GM20000 (cell line): ENCODE results near the gene HCFC1.
A peak's percentile ranks its signal among the peaks of the same experiment; 100 is the strongest.

ENCODE experiments used
- DNase-seq: peaks from one replicate; pipeline ENCODE4 v3.0.0; 2012; ENCODE audit warnings: low spot score
- TF ChIP-seq, protein P1 (sequence below): IDR thresholded peaks from 2 replicates; pipeline ENCODE4 v1.5.1; 2012; ENCODE audit warnings: mild to moderate bottlenecking, control low read depth; ENCODE audit errors: extremely low read depth, missing control alignments

HCFC1 gene

DNA sequence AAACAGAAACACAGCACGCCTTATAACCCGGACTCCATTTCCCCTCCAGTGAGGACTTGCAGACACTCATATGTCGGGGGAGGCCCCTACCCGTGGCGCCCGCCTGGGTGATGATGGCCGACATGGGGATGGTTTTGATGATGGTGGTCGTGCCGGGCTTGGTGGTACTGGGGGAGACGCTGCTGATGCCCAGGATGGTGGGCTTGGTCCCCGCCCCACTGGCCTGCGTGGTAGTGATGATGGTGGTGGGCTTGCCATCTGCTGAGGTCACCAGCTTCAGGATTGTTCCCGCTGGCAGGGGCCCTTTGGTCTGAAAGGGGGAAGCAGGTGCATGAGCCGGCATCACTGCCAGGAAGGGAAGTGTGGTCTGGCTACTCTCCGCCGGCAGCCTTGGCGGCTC lies 14.4 kb downstream of the HCFC1 start:
- TF ChIP-seq, protein P1, sequence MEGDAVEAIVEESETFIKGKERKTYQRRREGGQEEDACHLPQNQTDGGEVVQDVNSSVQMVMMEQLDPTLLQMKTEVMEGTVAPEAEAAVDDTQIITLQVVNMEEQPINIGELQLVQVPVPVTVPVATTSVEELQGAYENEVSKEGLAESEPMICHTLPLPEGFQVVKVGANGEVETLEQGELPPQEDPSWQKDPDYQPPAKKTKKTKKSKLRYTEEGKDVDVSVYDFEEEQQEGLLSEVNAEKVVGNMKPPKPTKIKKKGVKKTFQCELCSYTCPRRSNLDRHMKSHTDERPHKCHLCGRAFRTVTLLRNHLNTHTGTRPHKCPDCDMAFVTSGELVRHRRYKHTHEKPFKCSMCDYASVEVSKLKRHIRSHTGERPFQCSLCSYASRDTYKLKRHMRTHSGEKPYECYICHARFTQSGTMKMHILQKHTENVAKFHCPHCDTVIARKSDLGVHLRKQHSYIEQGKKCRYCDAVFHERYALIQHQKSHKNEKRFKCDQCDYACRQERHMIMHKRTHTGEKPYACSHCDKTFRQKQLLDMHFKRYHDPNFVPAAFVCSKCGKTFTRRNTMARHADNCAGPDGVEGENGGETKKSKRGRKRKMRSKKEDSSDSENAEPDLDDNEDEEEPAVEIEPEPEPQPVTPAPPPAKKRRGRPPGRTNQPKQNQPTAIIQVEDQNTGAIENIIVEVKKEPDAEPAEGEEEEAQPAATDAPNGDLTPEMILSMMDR, result no peak
- DNase-seq, result no peak

DNA sequence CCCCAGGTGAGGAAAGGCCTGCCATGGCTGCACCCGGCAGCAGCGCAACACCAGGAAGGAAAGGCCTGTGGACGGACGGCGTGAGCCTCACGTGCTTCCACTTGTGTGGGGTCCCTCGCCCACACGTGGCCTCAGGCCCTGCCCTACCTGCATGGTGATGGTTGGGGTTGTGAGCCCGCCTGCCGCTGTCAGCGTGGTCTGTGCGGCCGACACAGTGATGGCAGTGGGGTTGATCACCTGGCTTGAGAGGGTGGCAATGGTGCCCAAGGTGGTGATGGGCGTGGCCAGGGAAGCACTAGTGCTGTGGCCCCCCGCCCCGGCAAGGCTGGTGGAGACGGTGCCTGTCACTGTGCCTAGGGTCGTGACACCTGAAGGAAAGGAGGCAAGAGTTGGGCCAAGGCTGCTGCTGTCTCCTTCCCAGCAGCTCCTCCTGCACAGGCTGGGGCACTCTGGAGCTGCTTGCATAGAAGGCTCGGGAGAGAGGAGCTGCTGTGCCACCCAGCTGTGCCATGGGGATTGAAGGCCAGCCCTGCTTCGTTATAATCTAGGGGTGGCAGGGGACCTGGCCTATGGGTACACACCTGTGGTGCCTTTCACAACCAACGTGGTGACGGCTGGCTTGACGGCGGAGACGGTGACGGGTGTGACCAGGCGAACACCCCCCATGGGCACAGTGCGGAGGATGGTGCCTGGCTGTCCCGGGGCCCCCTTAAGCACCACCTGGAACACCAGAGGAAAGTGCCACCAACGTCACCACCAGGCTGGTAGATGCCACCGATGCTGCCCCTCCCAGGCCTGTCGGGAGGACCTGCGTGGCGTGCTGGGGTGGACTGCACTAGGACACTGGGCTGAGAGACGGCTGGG lies 15.3 kb downstream of the HCFC1 start:
- TF ChIP-seq, protein P1, result no peak
- DNase-seq, result no peak

DNA sequence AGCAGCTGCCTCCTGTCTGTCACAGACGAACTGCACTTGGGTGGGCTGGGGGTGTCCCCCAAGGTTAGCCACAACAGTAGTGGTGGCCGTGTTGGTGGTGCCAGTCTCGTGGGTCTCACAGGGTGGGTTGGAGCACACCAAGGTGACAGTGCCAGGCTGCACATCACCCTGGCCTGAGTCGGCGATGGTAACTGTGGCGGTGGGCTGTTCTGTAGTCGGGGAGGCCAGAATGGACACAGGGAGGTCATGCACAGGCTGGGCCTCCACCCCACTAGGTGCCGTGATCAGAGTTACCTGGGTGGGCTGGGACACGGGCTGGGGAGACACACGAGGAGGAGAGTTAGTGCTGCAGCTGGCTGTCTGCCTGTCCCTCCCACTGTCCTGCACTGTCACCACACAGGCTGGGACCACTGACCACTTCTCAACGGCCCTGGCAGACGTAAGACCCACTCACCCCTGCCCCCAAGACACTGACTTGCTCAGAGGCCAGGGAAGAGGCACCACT lies 16.3 kb downstream of the HCFC1 start:
- TF ChIP-seq, protein P1, result no peak
- no peak for DNase-seq

DNA sequence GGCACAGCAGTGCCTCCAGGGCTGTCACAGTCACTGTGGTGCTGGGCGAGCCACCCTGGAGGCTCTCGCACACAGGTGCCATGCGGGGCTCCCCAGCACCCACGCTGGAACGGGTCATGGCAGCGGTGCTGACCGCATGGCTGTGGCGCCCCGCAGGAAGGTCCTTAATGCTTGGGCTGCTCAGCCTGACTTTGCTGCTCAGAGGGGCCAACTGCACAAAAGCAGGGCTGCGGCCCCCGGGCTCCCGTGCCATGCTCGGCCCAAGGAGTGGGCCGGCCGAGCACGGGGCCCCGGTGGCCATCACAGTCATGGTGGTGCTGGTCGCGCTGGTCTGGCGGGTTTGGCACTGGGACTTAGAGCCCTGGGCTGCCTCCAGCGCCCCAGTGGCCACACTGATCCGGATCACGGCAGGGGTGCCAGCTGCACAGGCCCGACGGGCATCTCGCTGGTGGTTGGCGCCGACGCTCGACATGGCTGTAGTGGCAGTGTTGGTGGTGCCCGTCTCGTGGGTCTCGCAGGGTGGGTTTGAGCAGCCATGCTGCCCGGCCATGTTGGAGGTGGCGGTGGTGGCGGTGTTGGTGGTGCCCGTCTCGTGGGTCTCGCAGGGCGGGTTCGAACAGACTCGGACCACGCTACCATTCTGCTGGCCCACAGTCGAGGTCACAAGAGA lies 16.9 kb downstream of the HCFC1 start:
- TF ChIP-seq, protein P1, result no peak
- DNase-seq, result no peak

DNA sequence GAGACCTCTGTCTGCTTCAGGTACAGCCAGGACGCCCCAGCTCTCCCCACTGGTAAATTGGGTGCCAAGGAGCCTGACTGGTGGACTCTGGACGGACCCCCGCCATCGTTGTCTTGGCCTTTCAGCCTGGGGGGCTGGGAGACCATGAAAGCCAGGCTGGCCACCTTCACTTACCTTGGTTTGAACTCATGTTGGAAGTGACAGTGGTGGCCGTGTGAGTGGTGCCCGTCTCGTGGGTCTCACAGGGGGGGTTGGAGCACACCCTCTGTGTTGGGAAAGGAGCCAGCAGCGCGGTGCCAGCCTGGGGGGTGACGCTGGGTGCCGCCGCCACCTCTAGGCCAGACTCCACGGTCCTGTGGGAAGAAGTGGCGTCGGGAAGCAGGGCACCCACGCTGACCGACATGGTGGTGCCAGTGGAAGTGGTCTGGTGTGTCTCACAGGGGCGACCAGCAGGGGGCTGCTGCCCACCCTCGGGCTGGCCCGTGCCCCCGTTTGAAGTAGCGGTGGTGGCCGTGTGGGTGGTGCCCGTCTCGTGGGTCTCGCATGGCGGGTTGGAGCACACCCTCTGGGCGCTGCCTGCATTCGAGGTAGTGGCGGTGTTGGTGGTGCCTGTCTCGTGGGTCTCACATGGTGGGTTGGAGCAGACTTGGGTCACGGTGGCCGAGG lies 17.6 kb downstream of the HCFC1 start:
- no peak for DNase-seq
- TF ChIP-seq, protein P1, result no peak

DNA sequence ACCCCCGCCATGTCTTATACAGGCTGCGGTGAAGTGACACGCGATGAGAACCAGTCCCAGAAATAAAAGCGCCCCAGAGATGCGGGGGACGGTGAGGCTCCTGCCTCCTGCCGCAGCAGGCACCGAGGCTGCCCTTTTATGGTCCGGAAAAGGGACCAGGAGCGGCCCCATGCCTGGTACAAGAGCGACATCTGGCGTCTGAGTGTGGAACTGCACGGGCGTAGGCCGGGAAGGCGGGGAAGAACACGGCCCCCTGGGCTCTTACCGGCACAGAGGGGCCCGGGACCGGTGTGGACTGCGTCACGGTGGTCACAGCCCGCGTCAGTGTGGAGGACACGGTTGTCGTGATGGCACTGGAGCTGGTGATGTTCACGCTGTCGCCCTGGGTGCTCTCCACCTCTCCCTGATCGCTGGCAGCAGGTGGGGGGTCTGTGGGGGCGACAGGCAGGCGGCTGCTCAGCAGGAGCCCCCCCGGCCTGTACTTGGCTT lies 18.2 kb downstream of the HCFC1 start:
- DNase-seq, result peak; percentile 86
- TF ChIP-seq, protein P1, result peak; percentile 72
